Fibroblast of peridontal ligament (primary cell): ENCODE data around the gene MYO9A.

Experiments used
- DNase-seq: peaks from one replicate; pipeline ENCODE4 v3.0.0-alpha.2; 2010; ENCODE audit errors: extremely low read depth

The MYO9A gene

DNA sequence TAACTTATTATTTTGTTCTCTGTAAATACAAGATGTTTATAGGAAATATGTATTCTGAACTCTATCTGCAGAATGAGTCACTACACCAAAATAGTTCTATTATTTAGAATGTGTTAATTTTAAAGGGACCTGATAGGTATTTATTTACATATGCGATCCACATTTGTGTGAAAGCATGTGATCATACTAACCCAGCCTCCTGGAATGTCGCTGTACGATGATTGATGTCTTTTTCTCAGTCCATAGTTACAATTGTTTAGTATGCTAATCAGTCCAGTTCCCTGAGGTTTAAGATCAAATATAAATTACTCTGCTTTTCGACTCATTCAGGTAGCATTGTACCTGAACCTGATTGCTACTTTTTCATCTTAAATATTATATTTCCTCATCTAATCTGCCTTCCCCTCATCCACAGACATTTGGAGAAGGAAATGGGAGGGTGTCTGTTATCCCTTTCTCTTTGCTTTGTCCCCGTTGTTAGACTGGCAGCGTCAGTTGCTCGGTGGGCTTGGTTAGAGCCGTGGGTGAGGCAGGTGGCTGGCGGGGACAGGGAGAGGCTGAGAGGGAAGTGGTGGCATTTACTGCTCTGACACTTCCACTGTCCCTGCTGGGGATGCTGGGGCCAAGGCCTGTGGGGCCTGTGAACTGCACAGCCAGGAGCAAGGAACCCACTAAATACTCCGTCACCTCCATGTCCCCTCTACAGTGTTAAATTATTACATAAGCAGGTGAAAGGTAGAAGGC is 335.4 kb downstream of the MYO9A start:
- DNase-seq, result no peak

DNA sequence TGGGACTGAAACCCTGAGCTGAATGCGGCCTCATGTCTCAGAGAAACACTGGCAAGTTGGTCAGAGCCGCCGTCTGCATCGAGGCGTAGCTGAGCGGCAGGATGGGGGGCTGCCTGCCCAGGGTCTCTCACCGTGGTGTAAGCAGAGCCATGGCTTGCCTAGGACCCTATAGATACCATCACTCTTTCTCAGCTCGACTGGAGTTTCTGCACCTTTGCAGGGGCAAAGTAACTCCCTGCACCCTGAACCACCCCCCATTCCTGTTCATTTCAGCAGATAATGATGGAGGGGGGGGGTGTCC is 336.0 kb downstream of the MYO9A start:
- DNase-seq, result no peak

DNA sequence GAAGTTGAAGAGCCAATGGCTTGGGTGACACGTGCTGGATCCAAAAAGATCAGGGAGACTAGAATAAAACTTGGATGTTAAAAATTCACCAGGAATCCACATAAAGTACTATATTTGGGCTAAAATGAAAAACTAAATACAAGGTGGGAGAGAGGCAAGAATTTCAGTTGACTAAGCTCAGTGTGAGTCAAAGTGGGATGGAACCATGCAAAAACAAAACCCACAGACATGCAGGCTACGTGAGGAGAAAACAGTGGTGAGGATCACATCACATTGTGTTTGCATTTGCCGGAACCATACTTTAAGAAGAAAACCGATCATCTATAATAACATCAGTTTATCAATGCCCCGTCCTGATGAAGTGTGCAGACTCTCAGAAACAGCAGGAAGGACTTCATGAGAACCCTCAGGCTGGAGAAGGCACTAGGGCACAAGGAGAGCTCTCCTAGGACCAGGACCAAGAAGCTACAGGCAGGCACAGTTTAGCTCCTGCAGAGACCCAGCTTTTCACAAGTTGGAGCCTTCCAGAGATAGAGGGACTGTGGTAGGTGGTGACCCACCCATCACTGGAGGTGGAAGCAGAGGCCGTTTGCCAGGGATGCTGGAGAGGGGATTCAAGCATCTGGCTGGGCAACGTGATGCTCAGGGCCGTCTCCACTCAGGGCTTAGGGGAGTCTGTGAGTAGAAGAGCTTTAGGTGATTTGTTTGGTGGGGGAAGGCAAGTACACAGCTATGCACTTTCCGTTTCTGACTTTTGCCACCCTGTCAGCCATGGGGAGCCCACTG is 336.6 kb downstream of the MYO9A start:
- peak; percentile 54 for DNase-seq

DNA sequence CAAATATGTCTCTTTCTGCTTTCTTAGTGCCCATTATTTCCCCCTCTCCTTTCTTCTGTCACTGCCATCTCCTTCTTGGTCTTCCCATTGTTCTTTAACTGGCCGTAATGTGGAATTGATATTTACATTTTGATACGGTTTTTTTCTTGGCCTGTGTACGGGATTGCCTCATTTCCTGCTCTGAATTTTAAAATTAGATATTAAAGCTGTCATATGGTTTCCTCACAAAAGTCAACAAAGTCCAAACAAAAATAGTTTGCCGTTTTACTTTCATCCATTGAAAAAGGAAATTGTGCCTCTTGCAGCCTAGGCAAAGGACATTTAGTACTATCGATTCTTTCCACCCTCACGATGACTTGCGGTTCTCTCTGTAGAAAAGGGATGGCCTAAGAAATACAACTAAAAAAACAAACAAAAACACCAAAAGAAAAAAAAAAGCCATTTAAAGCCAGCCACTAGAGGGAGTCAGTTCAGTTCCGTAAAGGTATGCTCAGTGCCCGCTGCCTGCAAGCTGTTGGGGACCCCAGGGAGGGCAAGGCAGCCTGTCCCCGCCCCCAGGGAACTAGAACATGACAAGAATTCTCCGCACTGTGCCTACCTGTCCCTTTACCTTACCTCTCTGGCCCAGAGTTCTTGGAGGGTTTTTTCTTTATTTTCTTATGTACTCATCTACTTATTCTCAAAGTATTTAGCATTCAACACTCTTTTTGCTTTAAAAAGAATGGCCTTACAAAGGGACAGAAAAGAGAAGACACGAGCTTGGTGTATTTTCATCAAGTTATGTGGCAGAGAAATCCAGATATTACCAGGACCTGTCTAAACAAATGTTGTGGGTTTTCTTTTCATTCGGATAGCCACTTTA is 337.6 kb downstream of the MYO9A start:
- DNase-seq, result peak; percentile 77

- DNase-seq, result no peak
These were observed 338.7 kb downstream of the MYO9A start for GRCh38 chr15:71779073-71779797.

GRCh38 chr15:71777216-71777943 is 340.6 kb downstream of the MYO9A start:
- no peak for DNase-seq

DNA sequence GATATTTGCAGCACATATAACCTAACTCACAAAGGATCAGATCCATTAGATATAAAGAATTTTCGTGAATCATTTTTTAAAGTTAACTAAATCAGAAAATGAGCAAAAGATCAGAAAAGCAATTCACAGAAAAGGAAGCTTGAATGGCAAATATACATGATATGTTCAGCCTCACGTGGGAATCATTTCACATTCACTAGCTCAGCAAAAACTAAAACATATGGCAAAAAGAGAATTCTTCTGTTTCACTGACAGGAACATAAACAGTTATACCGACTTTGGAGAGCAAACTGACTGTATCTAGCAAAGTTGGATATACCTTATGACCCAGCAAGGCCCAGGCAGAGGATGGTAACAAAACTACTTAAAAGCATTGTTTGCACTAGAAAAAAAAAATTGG is 341.6 kb downstream of the MYO9A start:
- DNase-seq, result no peak

DNA sequence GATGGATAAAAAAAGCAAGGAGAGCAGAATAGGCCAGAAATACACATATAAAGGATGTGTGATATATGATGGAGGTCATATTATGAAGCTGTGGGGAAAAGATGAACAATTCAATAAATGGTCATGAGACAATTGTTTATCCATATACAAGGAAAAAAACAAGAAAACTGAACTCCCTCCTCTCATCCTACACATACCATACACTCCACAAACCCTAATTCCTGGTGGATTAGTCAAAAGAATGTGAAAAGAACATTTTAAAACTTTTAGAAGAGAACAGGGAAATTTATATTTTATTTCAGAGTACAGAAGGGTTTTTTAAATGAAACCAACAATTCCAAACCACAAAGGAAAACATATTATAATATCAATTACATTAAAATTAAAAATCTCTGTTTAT is 342.1 kb downstream of the MYO9A start:
- DNase-seq, result no peak

GRCh38 chr15:71773206-71773859 is 344.6 kb downstream of the MYO9A start:
- no peak for DNase-seq
